Loucy (cell line): Measurements from ENCODE around the gene KCNQ5.

Source experiments
- EZH2phosphoT487 ChIP-seq: fragments of 200-600 bp; IDR thresholded peaks from 2 replicates; pipeline ENCODE4 v1.6.1; 2018; ENCODE audit warnings: antibody characterized with exemption, mild to moderate bottlenecking, moderate library complexity, borderline replicate concordance
- TF ChIP-seq, protein P1 (sequence below): fragments of 200-600 bp; sonication (generic); conservative IDR thresholded peaks from 2 replicates; pipeline ENCODE4 v1.5.1; 2014; ENCODE audit warnings: mild to moderate bottlenecking, antibody characterized with exemption, low read length

DNA sequence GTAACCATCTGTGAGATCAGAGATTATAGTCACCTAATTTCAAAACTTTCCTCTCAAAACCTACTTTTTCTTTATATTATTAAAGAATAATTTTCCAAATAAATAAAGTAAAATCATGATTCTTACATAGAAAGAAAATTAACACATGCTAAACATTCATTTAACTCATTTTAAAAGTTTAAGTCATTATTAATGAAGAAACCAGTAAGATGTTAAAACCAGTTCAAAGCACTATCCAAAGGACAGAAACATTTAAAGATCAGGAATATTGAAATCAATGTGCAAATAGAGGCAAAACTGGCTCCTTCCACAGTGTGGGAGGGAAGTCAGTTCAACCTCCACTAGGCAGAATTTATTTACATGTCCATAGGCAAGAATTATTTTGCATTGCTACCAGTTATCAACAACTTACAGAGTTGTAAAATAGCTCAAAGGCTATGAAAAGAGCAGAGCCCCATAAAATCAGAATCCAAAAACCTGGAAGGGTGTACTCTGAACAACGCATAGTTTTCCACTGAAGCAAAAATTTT lies 456.5 kb downstream of the KCNQ5 start:
- TF ChIP-seq, protein P1, sequence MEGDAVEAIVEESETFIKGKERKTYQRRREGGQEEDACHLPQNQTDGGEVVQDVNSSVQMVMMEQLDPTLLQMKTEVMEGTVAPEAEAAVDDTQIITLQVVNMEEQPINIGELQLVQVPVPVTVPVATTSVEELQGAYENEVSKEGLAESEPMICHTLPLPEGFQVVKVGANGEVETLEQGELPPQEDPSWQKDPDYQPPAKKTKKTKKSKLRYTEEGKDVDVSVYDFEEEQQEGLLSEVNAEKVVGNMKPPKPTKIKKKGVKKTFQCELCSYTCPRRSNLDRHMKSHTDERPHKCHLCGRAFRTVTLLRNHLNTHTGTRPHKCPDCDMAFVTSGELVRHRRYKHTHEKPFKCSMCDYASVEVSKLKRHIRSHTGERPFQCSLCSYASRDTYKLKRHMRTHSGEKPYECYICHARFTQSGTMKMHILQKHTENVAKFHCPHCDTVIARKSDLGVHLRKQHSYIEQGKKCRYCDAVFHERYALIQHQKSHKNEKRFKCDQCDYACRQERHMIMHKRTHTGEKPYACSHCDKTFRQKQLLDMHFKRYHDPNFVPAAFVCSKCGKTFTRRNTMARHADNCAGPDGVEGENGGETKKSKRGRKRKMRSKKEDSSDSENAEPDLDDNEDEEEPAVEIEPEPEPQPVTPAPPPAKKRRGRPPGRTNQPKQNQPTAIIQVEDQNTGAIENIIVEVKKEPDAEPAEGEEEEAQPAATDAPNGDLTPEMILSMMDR: no peak
- TF ChIP-seq EZH2phosphoT487: no peak
